HG03175 (cell line): Measurements from ENCODE around the gene PHACTR2.
"Not testable (repeated sequence)": the region's sequence is repeated elsewhere in the genome, so short reads cannot be mapped to it uniquely, and the experiment has no call there.

Source experiments
- ATAC-seq: cut with Tn5 transposase; IDR thresholded peaks from one replicate; pipeline ENCODE4 v1.9.1; 2021; ENCODE audit warnings: mild to moderate bottlenecking, moderate library complexity; ENCODE audit not compliant: unreplicated experiment

PHACTR2 gene

DNA sequence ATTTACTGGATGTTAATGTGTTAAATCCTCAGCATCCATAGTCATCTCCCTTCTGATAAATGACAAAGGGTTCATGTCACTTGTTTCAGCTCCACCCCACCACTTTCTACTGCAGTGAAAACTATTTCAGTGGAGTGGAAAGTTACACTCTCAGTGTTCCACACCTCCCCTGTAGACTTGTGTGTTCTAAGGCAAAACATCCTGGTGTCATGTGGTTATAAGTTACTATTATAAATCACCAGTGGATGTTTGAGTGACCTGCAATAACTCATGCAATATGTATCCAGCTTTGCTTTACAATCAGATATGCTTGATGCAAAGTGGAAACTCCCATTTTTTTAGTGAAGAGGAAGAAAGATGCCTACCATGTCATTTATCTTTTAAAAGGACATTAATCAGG is 83.3 kb downstream of the PHACTR2 start:
- no peak for ATAC-seq

DNA sequence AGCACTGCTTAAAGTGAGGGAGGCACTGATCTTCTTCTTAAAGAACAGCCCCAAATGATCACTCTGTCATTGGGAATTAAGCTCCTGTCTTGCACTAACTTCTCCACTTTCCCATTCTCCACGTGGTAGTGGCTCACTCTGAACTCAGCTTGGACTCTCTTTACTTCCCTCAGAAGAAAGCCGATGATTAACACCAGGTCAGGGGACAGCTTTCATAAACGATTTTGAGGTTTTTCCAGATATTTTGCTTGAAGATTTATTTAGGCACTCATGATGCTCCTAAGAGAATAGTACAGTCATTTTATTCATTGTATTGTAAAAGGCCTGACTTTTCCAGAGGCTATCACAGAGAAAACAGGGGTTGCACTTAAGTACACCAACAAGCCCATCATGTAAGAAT is 84.4 kb downstream of the PHACTR2 start:
- no peak for ATAC-seq

DNA sequence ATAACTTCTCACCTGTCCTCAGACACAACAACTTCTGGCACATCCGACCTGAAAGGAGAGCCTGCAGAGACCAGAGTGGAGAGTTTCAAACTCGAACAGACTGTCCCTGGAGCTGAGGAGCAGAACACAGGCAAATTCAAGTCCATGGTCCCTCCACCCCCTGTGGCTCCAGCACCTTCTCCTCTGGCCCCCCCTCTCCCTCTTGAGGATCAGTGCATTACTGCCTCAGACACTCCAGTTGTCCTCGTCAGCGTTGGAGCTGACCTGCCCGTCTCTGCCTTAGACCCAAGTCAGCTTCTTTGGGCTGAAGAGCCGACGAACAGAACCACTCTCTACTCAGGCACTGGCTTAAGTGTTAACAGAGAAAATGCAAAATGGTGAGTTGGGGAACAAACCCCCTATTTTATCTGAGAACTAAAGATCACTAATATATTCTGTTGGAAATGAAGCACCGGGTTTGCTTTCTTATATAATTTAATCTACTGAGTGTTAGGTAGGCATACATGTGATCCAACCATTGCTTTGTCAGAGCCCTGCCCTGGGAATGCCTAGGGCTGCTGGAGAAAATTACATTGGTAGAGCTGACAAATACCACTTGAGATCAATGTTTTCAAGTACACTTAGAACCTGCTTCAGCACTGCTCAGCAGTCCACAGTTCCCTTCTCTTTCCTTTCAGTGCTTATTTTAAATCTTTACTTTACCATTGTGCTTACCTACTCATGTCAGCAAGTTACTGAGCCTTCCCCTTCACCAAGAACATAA is 87.8 kb downstream of the PHACTR2 start:
- ATAC-seq, result no peak

DNA sequence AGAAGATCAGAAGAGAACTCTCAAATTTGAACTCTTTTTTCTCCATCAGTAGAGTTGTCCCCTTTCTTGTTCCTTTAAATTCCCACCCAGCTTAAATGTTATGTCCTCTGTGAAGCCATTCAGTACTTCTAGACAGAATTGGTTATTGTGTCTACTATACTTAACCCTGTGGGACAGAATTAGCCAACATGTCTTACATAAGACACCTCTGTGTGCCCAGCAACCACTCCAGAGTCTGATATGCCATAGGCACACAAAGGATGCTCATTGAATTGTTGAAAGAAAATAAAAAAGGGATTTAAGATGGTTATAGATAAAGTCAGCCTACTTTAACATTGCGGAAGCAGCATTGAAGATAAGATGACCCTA is 88.4 kb downstream of the PHACTR2 start:
- ATAC-seq, result no peak

DNA sequence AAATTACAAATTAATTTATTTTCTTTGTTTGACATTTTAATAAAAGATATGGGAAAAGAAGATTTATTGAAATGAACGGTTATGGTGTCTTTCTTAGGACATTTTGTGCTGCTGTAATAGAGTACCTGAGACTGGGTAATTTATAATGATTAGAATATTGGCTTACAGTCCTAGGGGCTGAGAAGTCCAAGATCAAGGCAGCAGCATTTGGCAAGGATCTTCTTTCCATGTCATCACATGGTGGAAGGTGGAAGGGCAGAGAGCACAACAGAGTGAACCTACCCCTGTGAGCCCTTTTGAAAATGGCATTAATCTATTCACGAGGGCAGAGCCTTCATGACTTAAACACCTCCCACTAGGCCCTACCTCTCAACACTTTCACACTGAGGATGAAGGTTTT is 89.7 kb downstream of the PHACTR2 start:
- no peak for ATAC-seq

DNA sequence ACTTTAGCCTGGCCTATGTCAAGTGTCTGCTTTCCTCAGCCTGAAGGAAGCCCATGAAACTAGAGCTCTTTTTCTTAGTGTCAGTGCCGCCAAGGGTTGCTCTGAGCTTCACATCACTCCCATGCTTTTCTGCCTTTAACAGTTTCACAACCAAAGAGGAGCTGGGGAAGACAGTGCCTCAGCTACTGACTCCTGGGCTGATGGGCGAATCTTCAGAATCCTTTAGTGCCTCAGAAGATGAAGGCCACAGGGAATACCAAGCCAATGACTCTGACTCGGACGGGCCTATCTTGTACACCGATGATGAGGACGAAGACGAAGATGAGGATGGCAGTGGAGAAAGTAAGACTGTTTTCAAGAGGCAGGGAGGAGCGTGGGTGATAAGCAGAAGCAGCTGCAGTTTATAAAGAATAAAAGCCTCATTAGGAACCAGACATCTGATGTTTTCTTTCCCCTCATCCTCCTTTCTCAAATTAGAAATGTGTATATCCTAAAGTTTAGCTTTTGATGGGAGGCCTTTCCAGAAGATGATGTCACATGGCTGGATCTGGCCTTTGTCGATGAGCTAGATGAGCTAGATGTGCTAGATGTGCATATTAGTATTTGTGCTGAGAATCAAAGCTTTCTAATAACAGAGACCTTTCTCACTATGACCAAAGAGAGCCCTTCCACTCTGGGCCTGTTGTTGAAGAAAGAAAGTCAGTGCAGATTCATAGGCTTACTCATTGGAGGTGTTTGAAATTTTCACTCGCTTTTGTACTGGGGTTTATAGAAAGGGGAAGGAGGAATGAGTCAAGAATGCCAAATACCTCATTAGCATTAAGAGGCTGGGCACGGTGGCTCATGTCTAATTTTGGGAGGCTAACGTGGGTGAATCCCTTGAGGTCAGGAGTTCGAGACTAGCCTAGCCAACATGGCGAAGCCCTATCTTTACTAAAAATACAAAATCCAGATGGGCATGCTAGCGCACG is 94.6 kb downstream of the PHACTR2 start:
- ATAC-seq, result no peak

DNA sequence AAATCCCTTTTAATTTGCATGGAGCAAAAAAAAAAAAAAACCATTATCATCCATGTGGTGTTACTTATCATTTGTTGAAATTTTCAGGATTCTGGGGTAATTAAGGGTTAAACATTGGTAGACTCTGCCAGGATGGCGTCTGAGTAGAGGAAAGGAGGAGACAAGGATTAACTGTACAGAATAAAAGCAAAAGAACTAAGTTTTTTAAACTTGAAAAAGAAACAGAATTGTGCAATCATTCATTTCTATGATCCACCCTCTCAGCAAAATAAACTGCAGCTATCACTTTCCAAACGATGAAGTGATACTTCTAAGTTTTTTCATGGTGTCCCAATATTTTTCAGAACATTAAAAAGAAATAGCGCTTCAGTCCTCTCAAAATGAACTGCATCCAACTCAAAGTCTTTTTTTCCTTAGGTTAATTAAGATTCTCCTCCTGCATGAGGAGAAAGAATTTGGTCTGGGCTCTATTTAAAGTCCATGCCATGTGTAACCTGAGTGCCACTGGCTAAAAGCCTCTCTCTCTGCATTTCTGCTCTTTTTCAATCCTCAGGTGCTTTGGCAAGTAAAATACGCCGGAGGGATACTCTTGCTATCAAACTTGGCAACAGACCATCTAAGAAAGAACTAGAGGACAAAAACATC is 95.9 kb downstream of the PHACTR2 start:
- ATAC-seq, result no peak

DNA sequence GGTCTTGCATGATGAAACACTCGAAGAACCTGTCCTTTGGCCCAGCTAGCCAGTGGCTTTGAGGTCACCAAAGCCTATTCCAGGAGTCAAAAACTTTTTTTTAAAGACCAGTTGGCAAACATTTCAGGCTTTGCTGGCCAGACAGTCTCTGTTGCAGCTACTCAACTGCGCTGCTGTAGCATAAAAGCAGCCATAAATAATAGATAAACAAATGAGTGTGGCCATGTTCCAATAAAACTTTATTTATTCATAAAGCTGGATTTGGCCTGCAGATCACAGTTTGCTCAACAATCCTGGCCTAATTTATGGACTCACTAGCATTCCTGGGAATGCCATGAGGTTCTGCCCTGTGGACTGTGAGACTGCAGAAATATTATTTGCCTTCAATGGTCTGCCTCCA is 96.6 kb downstream of the PHACTR2 start:
- ATAC-seq, result no peak

DNA sequence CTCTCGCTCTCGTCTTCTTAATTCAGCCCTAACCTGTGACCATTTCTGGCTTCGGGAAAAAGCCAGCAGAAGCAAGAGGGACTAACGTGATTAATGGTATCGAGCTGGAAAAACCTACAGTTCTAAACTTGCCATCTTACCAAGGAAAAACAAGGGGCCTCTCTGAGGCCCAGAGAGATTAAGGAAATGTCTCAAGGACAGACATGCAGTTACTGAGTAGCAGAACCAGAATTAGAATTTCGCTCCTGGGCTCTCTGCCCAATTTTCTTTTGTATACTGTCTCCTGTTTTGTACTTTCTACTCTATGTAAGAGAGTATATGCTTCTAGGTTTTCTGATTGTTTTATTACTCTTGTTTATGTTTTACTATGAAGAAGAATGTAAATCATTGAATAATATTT is 97.6 kb downstream of the PHACTR2 start:
- ATAC-seq, result no peak

DNA sequence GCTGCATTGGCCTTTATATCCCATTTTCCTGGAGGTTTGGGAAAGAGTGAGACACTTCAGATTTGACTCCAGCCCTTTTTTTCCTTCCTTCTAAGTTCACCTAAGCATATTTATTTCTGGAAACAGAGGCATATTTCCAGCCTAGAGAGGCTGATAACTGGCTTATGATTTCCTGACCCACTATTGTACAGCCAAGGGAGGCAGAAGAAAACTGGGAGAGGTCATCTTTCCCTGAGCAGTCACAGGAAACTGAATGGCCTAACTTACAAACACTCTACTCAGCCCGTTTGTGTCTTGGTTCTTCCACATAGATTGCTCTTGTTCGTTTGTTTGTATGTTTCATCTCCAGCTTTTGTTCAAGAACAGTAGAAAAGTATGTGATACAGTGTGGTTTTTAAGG is 101.2 kb downstream of the PHACTR2 start:
- ATAC-seq, result no peak

DNA sequence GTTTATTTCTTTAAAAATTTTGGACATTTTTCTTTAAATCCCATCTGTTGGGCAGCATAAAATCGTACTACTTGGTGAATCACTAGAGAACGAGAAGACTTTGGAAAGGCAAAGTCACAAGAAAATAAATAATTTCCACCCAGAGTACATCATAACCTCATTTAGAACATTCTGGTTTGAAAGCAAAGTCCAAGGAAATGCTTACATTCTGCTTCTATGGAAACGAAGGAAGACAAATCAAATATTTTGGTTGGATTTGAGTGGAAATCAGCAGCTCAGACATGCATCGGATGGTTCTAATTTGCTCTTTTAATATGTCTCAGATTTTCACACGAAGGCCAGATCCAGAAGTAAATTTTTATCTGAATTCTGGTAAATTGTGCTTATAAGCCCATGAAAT is 104.7 kb downstream of the PHACTR2 start:
- ATAC-seq, result no peak

DNA sequence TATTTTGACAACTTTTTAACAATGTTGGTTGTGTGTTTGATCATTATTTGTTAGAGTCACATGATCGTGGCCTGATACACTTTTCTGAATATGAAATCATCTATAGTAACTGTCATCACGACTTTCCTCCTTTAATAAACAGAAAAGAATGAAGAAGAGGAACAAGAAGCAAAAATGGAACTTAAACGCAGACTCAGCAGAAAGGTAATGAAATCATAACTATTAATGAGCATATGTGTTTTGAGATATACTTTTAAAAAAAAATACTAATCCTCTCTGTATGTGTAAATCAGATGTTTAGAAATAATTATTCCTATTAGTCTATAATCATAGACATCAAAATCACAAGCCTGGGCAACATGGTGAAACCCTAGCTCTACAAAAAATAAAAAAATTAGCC is 105.3 kb downstream of the PHACTR2 start:
- no peak for ATAC-seq

DNA sequence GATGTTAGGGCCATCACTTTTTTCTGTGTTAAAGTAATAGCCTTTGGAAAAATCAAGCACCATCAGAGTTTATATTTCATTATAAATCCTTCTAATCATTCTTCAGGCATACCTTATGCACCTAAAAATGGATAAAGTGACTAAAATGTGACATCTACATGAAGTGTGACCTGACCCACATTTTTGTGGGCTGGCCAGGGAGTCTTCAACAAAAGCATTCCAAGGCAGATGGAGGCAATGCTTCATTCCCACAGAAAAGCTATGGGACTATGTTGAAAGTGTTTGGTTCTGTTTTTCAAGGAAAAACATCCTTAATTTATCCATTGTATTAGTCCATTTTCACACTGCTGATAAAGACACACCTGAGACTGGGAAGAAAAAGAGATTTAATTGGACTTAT is 106.6 kb downstream of the PHACTR2 start:
- no peak for ATAC-seq

DNA sequence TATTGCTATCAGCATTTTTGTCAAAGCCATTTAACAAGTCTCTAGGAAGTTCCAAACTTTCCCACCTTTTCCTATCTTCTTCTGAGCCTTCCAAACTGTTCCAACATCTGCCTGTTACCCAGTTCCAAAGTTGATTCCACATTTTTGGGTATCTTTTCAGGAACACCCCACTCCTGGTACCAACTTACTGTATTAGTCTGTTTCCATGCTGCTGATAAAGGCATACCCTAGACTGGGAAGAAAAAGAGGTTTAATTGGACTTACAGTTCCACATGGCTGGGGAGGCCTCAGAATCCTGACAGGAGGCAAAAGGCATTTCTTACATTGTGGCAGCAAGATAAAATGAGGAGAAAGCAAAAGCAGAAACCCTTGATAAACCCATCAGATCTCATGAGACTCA is 108.6 kb downstream of the PHACTR2 start:
- ATAC-seq, result not testable (repeated sequence)

DNA sequence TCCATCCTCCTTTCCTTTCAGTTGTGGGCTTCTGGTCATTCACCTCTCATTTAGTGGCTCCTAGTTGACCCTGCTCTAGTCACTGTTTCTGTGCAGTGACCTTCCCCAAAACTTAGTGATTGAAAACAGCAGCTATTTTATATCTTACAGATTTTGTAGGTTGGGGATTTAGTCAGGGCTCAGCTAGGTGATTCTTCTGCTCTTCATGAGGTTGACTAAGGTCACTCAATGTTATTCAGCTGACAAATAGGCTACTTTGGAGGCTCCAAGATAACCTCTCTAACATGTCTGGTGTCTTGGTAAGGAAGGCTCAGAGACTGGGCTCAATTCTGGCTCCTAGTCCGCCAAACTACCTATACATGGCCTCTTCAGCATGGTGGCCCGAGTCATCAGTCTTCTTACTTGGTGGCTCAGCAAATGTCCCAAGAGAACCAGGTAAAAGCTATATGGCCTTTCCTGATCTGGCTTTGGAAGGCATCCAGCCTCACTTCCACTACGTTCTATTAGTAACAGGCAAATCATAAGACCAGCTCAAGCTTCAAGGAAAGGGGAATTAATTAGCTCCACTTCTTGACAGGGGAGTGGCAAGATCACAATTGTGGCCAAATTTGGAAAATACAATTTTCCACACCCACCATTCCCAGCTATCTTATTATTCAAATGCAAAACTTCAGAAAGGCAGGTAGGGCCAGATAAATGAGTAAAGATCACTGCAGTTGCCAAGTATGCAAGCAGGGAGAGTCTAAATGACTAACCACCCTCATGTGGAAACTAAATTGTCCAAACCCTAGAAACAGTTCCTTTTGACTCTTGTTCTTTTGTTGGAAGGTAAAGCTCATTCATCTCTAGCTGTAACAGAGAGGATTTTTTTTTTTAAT is 114.9 kb downstream of the PHACTR2 start:
- no peak for ATAC-seq

DNA sequence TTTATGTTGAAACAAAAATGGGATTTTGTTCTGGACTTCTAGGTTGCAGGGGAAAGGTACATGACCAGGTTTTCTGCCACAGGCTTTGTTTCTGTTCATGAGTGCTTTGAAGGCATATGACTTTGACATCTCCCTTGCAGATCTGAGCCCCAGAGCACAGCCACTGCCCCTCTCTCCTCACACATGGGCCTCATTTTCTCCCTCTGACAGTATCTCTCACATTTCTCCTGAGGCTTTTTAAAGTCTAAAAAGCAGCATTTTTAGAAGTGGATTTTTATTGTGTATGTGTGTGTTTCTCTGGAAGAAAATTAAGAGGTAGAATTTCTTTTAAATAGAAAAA is 115.5 kb downstream of the PHACTR2 start:
- ATAC-seq, result no peak

DNA sequence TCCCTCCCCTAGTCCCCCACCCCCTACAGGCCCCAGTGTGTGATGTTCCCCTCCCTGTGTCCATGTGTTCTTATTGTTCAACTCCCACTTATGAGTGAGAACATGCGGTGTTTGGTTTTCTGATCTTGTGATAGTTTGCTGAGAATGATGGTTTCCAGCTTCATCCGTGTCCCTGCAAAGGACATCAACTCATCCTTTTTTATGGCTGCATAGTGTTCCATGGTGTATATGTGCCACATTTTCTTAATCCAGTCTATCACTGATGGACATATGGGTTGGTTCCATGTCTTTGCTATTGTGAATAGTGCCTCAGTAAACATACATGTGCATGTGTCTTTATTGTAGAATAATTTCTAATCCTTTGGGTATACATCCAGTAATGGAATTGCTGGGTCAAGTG is 118.8 kb downstream of the PHACTR2 start:
- not testable (repeated sequence) for ATAC-seq

DNA sequence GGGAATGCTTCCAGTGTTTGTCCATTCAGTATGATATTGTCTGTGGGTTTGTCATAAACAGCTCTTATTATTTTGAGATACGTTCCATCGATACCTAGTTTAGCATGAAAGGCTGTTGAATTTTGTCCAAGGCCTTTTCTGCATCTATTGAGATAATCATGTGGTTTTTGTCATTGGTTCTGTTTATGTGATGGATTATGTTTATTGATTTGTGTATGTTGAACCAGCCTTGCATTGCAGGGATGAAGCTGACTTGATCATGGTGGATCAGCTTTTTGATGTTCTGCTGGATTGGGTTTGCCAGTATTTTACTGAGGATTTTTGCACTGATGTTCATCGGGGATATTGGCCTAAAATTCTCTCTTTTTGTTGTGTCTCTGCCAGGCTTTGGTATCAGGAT is 120.7 kb downstream of the PHACTR2 start:
- not testable (repeated sequence) for ATAC-seq

DNA sequence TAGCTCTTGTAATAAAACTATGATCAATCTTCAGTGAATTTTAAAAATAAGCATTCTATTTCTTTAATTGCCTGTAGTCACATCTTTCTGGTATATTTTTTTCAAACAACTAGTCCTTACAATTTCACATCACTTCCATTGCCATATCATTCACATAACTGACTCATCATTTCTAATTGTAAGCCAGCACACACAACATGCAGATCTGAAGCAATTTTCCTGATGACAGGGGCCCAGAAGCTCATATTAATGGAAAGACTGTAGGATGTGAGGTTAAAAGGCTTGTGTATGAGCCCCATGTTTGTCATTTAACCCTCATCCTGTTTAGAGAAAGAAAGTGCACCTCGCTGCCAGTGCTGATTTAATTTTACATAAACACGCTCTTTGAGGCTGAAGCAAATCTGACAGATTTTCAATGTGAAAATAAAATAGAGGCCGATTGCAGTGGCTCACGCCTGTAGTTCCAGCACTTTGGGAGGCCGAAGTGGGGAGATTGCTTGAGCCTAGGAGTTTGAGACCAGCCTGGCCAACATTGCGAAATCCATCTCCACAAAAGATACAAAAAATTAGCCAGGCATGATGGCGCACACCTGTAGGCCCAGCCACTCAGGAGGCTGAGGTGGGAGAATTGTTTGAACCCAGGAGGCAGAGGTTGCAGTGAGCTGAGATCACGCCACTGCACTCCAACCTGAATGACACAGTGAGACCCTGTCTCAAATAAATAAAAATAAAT is 125.2 kb downstream of the PHACTR2 start:
- ATAC-seq, result no peak
